K562 (cell line): Measurements from ENCODE around the gene DEDD2. TPM values are rescaled to one million over a fixed set of nuclear protein-coding genes. Genes with fewer than 3 reads are reported as not detected.

Source experiments
- BMI1 ChIP-seq: fragments of 150-350 bp; IDR thresholded peaks from 2 replicates; pipeline ENCODE4 v1.6.1; 2014; ENCODE audit warnings: low read length
- ELF1 ChIP-seq: fragments of 200-800 bp; sonication (Bioruptor generic); IDR thresholded peaks from 2 replicates; pipeline ENCODE4 v1.6.1; 2016; ENCODE audit warnings: missing genetic modification characterization, missing compliant biosample characterization
- FOXK1 ChIP-seq: sonication (generic); formaldehyde crosslinking; IDR thresholded peaks from 2 replicates; pipeline ENCODE4 v1.8.0; 2022; ENCODE audit warnings: missing genetic modification reagents, mild to moderate bottlenecking, borderline replicate concordance
- FOXP1 ChIP-seq: sonication (generic); formaldehyde crosslinking; IDR thresholded peaks from 2 replicates; pipeline ENCODE4 v1.8.0; 2022; ENCODE audit warnings: mild to moderate bottlenecking, missing genetic modification reagents
- HMG20B ChIP-seq: fragments of 250-450 bp; sonication (Bioruptor Pico); IDR thresholded peaks from 2 replicates; pipeline ENCODE4 v1.5.0; 2021; ENCODE audit warnings: mild to moderate bottlenecking
- HNRNPK ChIP-seq: fragments of 200-400 bp; formaldehyde crosslinking; IDR thresholded peaks from one replicate; pipeline ENCODE4 v1.6.1; 2018; ENCODE audit warnings: mild to moderate bottlenecking, low read depth, low read length; ENCODE audit not compliant: poor library complexity, severe bottlenecking
- KDM4B ChIP-seq, 2 experiments: fragments of 450-650 bp in 1 of 2; sonication (generic) in 1 of 2; IDR thresholded peaks; 2 replicates each; pipeline ENCODE4 v1.6.1; 2016 to 2017; ENCODE audit warnings: borderline replicate concordance in 2 of 2, antibody characterized with exemption in 1 of 2, low read depth in 1 of 2, mild to moderate bottlenecking in 1 of 2
- MXI1 ChIP-seq: IDR thresholded peaks from 2 replicates; pipeline ENCODE4 v1.6.1; 2011; ENCODE audit warnings: low read depth, mild to moderate bottlenecking, improper control_type of control experiment, low read length
- MYC ChIP-seq, 2 experiments: fragments of 250-450 bp in 1 of 2; sonication (Bioruptor Pico) in 1 of 2; IDR thresholded peaks; 2 replicates each; pipeline versions ENCODE4 v1.5.1 to v1.6.1; 2012 to 2021; ENCODE audit warnings: low read depth in 2 of 2, borderline replicate concordance in 1 of 2, improper control_type of control experiment in 1 of 2, low read length in 1 of 2, mild to moderate bottlenecking in 1 of 2, moderate library complexity in 1 of 2
- NR4A1 ChIP-seq, 2 experiments: fragments of 250-450 bp in 1 of 2; fragments of 450-650 bp in 1 of 2; sonication (Bioruptor Pico) in 1 of 2; IDR thresholded peaks; 2 replicates each; pipeline versions ENCODE4 v1.4.0 to v1.6.1; 2016 to 2020; ENCODE audit warnings: mild to moderate bottlenecking in 2 of 2, missing compliant biosample characterization in 1 of 2, missing genetic modification characterization in 1 of 2, moderate library complexity in 1 of 2
- PCBP1 ChIP-seq: fragments of 200-400 bp; formaldehyde crosslinking; IDR thresholded peaks from 2 replicates; pipeline ENCODE4 v1.6.1; 2018; ENCODE audit warnings: mild to moderate bottlenecking, low read depth, low read length; ENCODE audit not compliant: poor library complexity, severe bottlenecking
- UBTF ChIP-seq, 2 experiments: IDR thresholded peaks; 2 replicates each; pipeline ENCODE4 v1.6.1; 2012; ENCODE audit warnings: improper control_type of control experiment in 2 of 2, low read depth in 2 of 2, low read length in 2 of 2, borderline replicate concordance in 1 of 2
- ZBED1 ChIP-seq: IDR thresholded peaks from 2 replicates; pipeline ENCODE4 v1.6.1; 2014
- ZBTB17 ChIP-seq: fragments of 450-650 bp; formaldehyde crosslinking; IDR thresholded peaks from 2 replicates; pipeline ENCODE4 v1.4.0; 2020; ENCODE audit warnings: mild to moderate bottlenecking
- ZBTB2 ChIP-seq: fragments of 450-650 bp; IDR thresholded peaks from 2 replicates; pipeline ENCODE4 v1.6.1; 2016; ENCODE audit warnings: antibody characterized with exemption
- ZNF175 ChIP-seq: fragments of 200-800 bp; sonication (Bioruptor generic); IDR thresholded peaks from 2 replicates; pipeline ENCODE4 v1.6.1; 2016; ENCODE audit warnings: low read depth, mild to moderate bottlenecking, missing genetic modification characterization, missing compliant biosample characterization
- ZNF583 ChIP-seq: fragments of 250-450 bp; sonication (Bioruptor Pico); IDR thresholded peaks from 2 replicates; pipeline ENCODE4 v1.4.0; 2020
- ZNF785 ChIP-seq: fragments of 250-450 bp; sonication (Bioruptor Pico); IDR thresholded peaks from 2 replicates; pipeline ENCODE4 v1.4.0; 2020; ENCODE audit warnings: mild to moderate bottlenecking
- polyA plus RNA-seq, 8 experiments: library from polyadenylated mRNA; depleted of rRNA in 4 of 8; stranded (reverse) in 5 of 8; unstranded in 3 of 8; fragments of >200 nt; fragmentation: Nextera tagmentation in 2 of 8; fragmentation: Illumina TruSeq in 1 of 8; extraction: Ambion mirVana in 2 of 8; extraction: Trizol in 1 of 8; gene quantifications; 2 replicates each; pipeline versions ENCODE4 v1.2.1 to v1.2.3, GENCODE V29; 2011 to 2014; ENCODE audit warnings: inconsistent platforms in 1 of 8, missing spikeins in 1 of 8
- total RNA-seq, 7 experiments: library from RNA; depleted of rRNA in 6 of 7; stranded (reverse); fragments of >200 nt in 6 of 7; fragmentation: Illumina TruSeq in 2 of 7; extraction: Trizol in 2 of 7; gene quantifications; 2 replicates each; pipeline versions ENCODE4 v1.2.1 to v1.2.3, GENCODE V29; 2011 to 2021; ENCODE audit warnings: low replicate concordance in 1 of 7
- TF ChIP-seq, protein P1 (sequence below), 2 experiments: IDR thresholded peaks; 2 replicates each; pipeline ENCODE4 v1.6.1; 2011; ENCODE audit warnings: borderline replicate concordance in 1 of 2, control low read depth in 1 of 2, low read depth in 1 of 2, low read length in 1 of 2, mild to moderate bottlenecking in 1 of 2, mixed read lengths in 1 of 2, moderate library complexity in 1 of 2; ENCODE audit not compliant: insufficient read depth in 1 of 2, insufficient read length in 1 of 2, poor library complexity in 1 of 2, severe bottlenecking in 1 of 2; ENCODE audit errors: extremely low read depth in 1 of 2
- TF ChIP-seq, protein P2 (sequence below): sonication (generic); formaldehyde crosslinking; IDR thresholded peaks from 2 replicates; pipeline ENCODE4 v1.9.0; 2022; ENCODE audit warnings: mild to moderate bottlenecking, missing genetic modification reagents

DEDD2 gene
- total and polyA plus RNA-seq, 9 of the 15 experiments (the other 6 are each of a cell fraction or from before 2014, with no cell fraction given): 4.3 to 43.0 (median 29.2) TPM

- TF ChIP-seq MYC (IDR thresholded peaks at IDR 0.05; ENCODE audit: low read depth, low read length): peak; percentile 61
- TF ChIP-seq MYC (CRISPR knock-in tag; IDR thresholded peaks at IDR 0.05; ENCODE audit: borderline replicate concordance, low read depth): no peak
- TF ChIP-seq UBTF (IDR thresholded peaks at IDR 0.05; ENCODE audit: borderline replicate concordance in 1 of 2, low read depth in 2 of 2, low read length in 2 of 2): 0 out of 4 replicates have a peak, but pooled peaks have one; percentile 52 to 53
- TF ChIP-seq FOXK1 (CRISPR knock-in tag): 0 out of 2 replicates have a peak, but pooled peaks have one; percentile 23
- peak; percentile 60; the same call in 1 of the 2 replicates for TF ChIP-seq FOXP1 (CRISPR knock-in tag)
- peak; percentile 31 for TF ChIP-seq PCBP1
- peak; percentile 89 for TF ChIP-seq MXI1
- TF ChIP-seq ZNF785 (CRISPR knock-in tag): no peak
- 0 out of 2 replicates have a peak, but pooled peaks have one; percentile 15 for TF ChIP-seq ZBTB2
- TF ChIP-seq, protein P1, sequence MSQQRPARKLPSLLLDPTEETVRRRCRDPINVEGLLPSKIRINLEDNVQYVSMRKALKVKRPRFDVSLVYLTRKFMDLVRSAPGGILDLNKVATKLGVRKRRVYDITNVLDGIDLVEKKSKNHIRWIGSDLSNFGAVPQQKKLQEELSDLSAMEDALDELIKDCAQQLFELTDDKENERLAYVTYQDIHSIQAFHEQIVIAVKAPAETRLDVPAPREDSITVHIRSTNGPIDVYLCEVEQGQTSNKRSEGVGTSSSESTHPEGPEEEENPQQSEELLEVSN (IDR thresholded peaks at IDR 0.05; ENCODE audit: borderline replicate concordance in 1 of 2, extremely low read depth in 1 of 2, insufficient read depth in 1 of 2, insufficient read length in 1 of 2, low read depth in 1 of 2, low read length in 1 of 2, poor library complexity in 1 of 2, severe bottlenecking in 1 of 2): peak; percentile 10 to 57
- no peak for TF ChIP-seq ZBTB17
- TF ChIP-seq ELF1 (tag): no peak
- TF ChIP-seq KDM4B (IDR thresholded peaks at IDR 0.05; ENCODE audit: borderline replicate concordance in 2 of 2, low read depth in 1 of 2): peak in 1 of 2 experiments; percentile 71; a peak in 1 of 4 replicates
- TF ChIP-seq, protein P2, sequence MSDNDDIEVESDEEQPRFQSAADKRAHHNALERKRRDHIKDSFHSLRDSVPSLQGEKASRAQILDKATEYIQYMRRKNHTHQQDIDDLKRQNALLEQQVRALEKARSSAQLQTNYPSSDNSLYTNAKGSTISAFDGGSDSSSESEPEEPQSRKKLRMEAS (CRISPR knock-in tag): peak; percentile 35; the same call in 1 of the 2 replicates
- TF ChIP-seq ZBED1: peak; percentile 69; the same call in 1 of the 2 replicates
- TF ChIP-seq HNRNPK: peak; percentile 80
- TF ChIP-seq BMI1: peak; percentile 73; the same call in 1 of the 2 replicates
- TF ChIP-seq ZNF175 (CRISPR knock-in tag): no peak
- no peak for TF ChIP-seq HMG20B (CRISPR knock-in tag)
- no peak for TF ChIP-seq NR4A1 (CRISPR knock-in tag; IDR thresholded peaks at IDR 0.05)
- no peak for TF ChIP-seq NR4A1 (tag; IDR thresholded peaks at IDR 0.05)
- TF ChIP-seq ZNF583: no peak
Observed at GRCh38 chr19:42254850-42255765, 37.6 kb upstream of the DEDD2 start, which contains the start of gene ERF (continued).
